ENCODE results near the gene KCNH1. TPM values are rescaled to one million over a fixed set of nuclear protein-coding genes. Genes with fewer than 3 reads are reported as not detected.

The KCNH1 gene
- total RNA-seq, 2 donors from 2014 or later: 0.68 to 1.2 TPM

DNA sequence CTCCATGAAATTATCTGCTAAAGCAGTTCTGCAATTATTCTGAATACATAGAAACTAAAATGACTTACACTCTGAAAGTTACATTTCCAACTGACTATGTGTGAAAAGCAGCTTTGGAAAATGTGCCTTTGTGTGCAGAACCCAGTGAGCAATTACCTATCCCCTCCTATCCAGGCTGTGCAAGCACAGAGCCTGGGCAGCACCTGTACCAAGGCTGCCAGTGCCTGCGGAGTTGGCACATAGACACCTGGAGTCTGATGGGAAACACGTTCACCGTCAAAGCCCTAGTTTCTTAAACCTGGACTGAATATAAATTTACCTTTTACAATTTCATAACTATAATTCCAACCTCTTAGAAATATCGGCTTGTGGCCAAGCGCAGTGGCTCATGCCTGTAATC, 307.3 kb downstream of the KCNH1 start:
- Histone ChIP-seq H3K9me3 (no peaks in the 10 kb centered on the region), H3K36me3 (no peaks in the 10 kb centered on the region), H3K4me3 (no peak overlapping the region), H3K27ac (no peak overlapping the region), H3K27me3 (replicated peaks; ENCODE audit: insufficient read depth) (no peaks in the 10 kb centered on the region), H3K4me1 (replicated peaks) (no peaks in the 10 kb centered on the region)
- TF ChIP-seq, protein P1, sequence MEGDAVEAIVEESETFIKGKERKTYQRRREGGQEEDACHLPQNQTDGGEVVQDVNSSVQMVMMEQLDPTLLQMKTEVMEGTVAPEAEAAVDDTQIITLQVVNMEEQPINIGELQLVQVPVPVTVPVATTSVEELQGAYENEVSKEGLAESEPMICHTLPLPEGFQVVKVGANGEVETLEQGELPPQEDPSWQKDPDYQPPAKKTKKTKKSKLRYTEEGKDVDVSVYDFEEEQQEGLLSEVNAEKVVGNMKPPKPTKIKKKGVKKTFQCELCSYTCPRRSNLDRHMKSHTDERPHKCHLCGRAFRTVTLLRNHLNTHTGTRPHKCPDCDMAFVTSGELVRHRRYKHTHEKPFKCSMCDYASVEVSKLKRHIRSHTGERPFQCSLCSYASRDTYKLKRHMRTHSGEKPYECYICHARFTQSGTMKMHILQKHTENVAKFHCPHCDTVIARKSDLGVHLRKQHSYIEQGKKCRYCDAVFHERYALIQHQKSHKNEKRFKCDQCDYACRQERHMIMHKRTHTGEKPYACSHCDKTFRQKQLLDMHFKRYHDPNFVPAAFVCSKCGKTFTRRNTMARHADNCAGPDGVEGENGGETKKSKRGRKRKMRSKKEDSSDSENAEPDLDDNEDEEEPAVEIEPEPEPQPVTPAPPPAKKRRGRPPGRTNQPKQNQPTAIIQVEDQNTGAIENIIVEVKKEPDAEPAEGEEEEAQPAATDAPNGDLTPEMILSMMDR (IDR thresholded peaks at IDR 0.05): no peak
- TF ChIP-seq POLR2AphosphoS5 (IDR thresholded peaks at IDR 0.05): no peak
- intact Hi-C loops (cut with DNase I): no loop called here
- DNase-seq (ENCODE audit: low spot score): no peak
- WGBS: 90% methylated on average over 5 of the region's 5 CpGs

DNA sequence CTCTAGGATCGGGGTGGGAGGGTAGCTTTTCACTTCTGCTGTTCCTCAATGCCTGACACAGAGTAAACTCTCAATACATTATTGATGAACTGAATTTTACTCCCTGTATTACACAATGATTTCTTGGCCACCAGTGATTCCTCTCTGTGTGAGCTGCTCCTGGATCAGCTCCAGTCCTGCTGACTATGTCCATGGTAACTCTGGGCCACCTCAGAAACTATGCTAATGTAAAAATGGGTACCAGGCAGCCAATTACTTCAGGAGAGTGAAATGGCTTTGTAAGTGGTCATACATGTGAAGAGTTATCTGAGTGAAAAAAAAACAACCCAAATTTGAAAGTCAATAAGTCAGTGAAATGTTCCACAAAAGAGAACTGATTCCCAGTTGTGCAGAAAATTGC, 311.0 kb downstream of the KCNH1 start:
- no peak overlapping the region for H3K4me3 ChIP-seq

DNA sequence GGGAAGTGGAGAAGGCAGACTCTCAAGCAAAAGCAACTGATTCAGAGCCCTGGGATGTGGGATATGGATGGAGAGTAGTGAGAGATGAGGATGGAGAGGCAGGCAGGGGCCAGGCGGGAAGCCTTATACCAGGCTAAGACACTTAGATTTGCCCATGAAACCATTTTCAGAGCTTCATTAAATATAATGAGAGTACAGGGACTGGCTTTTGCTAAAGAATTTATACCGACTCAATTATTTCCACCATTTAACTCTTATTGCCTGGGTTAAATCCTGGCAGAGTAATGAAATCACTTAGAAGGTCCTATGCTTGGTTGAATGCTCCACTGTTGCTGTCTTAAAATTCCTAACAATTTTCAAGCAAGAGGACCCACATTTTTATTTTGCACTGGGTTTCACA, 311.7 kb downstream of the KCNH1 start:
- intact Hi-C loops (cut with DNase I): no loop called here
- no peak for TF ChIP-seq POLR2AphosphoS5 (IDR thresholded peaks at IDR 0.05)
- TF ChIP-seq POLR2A (IDR thresholded peaks at IDR 0.05): no peak
- TF ChIP-seq, protein P1 (IDR thresholded peaks at IDR 0.05): no peak
- DNase-seq (ENCODE audit: low spot score): no peak
- no peaks in the 10 kb centered on the region for H3K4me1 ChIP-seq (replicated peaks)
- H3K36me3 ChIP-seq: no peaks in the 10 kb centered on the region
- no peak overlapping the region for H3K27ac ChIP-seq
- H3K9me3 ChIP-seq: no peaks in the 10 kb centered on the region
- WGBS: 91% methylated on average over 2 of the region's 2 CpGs
- no peak overlapping the region for H3K4me3 ChIP-seq
- no peaks in the 10 kb centered on the region for H3K27me3 ChIP-seq (replicated peaks; ENCODE audit: insufficient read depth)

More for the DNA sequence above, 311.0 kb downstream of the KCNH1 start:
- DNase-seq (ENCODE audit: low spot score): no peak
- Histone ChIP-seq H3K27ac (no peak overlapping the region), H3K4me1 (replicated peaks) (no peaks in the 10 kb centered on the region), H3K27me3 (replicated peaks; ENCODE audit: insufficient read depth) (no peaks in the 10 kb centered on the region), H3K9me3 (no peaks in the 10 kb centered on the region), H3K36me3 (no peaks in the 10 kb centered on the region)
- intact Hi-C loops (cut with DNase I): no loop called here
- 39% methylated on average over 1 of the region's 1 CpG for WGBS
- TF ChIP-seq POLR2A (IDR thresholded peaks at IDR 0.05) (no peak), POLR2AphosphoS5 (IDR thresholded peaks at IDR 0.05) (no peak)
- TF ChIP-seq, protein P1 (IDR thresholded peaks at IDR 0.05): no peak

DNA sequence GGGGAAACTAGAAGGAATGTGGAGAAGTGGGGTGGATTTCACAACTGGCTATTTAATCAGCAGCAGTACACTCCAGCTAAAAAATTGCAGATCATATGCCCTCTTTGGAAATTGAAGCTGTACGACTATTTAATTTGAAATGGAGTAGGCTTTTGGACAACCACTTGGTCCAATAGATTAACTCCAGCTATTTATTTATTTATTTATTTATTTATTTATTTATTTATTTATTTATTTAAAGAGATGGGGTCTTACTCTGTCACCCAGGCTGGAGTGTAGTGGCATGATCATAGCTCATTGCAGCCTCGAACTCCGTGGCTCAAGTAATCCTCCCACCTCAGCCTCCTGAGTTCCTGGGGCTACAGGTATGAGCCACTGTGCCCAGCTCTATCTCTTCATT, 312.3 kb downstream of the KCNH1 start:
- intact Hi-C loops (cut with DNase I): no loop called here
- 78% methylated on average over 3 of the region's 3 CpGs for WGBS
- Histone ChIP-seq H3K9me3 (no peaks in the 10 kb centered on the region), H3K4me1 (replicated peaks) (no peaks in the 10 kb centered on the region), H3K4me3 (no peak overlapping the region), H3K27me3 (replicated peaks; ENCODE audit: insufficient read depth) (no peaks in the 10 kb centered on the region), H3K36me3 (no peaks in the 10 kb centered on the region), H3K27ac (no peak overlapping the region)
- DNase-seq (ENCODE audit: low spot score): no peak
- no peak for TF ChIP-seq POLR2A (IDR thresholded peaks at IDR 0.05)

DNA sequence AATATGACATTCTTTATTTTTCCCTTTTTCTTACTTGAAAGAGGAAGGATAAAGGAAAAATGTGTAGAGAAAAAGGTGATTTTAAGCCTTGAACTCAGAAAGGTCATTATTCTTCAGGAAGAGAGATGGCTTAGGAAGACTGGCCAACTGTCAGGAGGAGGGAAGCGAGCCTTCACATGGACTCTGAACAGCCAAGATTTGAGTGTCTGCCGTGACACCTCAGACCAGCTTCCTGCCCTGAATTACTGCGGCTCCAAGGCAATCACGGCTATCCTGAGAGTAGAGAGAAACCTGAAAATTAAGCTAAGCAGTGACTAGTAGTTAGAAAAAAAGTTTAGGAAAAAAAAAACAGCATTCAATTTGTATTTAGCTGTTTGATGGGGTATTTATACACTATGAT, 314.7 kb downstream of the KCNH1 start:
- no peak for TF ChIP-seq POLR2A (IDR thresholded peaks at IDR 0.05)
- TF ChIP-seq, protein P1 (IDR thresholded peaks at IDR 0.05): no peak
- TF ChIP-seq POLR2AphosphoS5 (IDR thresholded peaks at IDR 0.05): no peak
- no peaks in the 10 kb centered on the region for H3K27me3 ChIP-seq (replicated peaks; ENCODE audit: insufficient read depth)
- H3K27ac ChIP-seq: no peak overlapping the region
- WGBS: 63% methylated on average over 4 of the region's 4 CpGs
- intact Hi-C loops (cut with DNase I): no loop called here
- H3K36me3 ChIP-seq: no peaks in the 10 kb centered on the region
- no peak overlapping the region for H3K4me3 ChIP-seq
- no peaks in the 10 kb centered on the region for H3K4me1 ChIP-seq (replicated peaks)
- DNase-seq (ENCODE audit: low spot score): no peak
- no peaks in the 10 kb centered on the region for H3K9me3 ChIP-seq

Data from prostate gland (tissue), 2 donors.